Stimulated activated CD8-positive, alpha-beta memory T cell treated with anti-CD3 and anti-CD28 coated beads, Interleukin-12 subunit alpha, Interleukin-12 subunit beta, amount 100 ng/mL, for 4 hours (primary cell): Measurements from ENCODE around the gene PEX5.
"Not testable (repeated sequence)": the region's sequence is repeated elsewhere in the genome, so short reads cannot be mapped to it uniquely, and the experiment has no call there.

Experiments
- DNase-seq: peaks from one replicate; pipeline ENCODE4 v3.0.0-alpha.2; 2020; ENCODE audit warnings: low read depth

PEX5 gene

GRCh38 chr12:7160183-7160582 lies 29.3 kb upstream of the PEX5 start:
- DNase-seq = no peak

- DNase-seq = no peak
These were observed 28.2 kb upstream of the PEX5 start for GRCh38 chr12:7161327-7161726.

DNA sequence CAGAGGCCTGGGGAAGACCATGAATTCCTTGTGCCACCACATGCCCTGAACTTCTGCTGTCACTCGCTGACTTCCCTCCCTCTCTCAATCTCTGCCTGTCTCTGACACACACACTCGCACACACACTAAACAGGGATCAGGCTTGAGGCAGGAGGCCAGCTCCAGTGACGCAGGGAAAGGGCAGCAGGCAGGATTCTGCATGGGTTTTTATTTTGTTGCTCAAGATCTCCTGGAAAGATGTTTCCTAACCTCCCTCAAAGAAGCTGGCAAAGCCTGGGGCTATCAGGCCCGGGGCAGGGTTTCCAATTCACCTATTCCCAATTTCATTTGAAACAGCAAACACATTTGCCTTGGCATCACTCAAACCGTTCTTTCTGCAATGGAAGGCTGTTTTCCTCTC lies 27.7 kb upstream of the PEX5 start:
- DNase-seq = no peak

GRCh38 chr12:7162691-7163114 lies 26.8 kb upstream of the PEX5 start:
- no peak for DNase-seq

DNA sequence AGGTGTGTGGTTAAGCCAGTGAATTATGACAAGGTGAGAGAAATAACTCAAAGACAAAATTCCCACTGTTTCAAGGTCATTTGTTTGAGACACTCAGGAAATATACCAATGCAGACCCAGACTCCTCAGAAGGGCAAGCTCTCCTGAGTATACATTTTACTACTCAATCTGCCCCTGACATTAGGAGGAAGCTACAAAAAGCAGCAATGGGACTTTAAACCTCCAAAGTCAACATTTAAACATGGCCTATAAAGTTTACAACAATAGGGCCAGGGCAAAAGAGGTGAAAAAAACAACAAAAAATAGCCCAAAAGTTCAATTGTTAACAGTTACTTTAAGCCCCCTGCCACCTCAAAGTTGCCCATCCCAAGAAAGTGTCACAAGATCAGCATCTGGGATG lies 19.5 kb upstream of the PEX5 start:
- no peak for DNase-seq

DNA sequence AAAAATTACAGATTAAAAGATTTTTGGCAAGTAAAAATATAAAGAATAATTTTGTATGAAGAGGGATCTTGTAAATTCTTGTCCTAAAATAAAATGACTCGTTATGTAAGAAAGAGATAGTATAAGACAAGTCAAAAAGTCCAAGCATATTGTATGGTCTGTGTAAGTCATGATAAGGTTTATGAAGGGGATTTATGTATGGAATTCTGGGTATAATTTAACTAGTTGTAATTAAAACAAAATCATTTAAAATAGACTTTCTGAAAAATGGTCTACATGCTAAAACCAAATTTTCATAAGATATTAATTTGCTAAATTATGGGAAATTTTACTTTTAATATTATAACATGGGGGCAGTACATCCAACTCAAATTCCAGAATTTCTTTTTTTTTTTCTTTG lies 17.6 kb upstream of the PEX5 start:
- DNase-seq = no peak

DNA sequence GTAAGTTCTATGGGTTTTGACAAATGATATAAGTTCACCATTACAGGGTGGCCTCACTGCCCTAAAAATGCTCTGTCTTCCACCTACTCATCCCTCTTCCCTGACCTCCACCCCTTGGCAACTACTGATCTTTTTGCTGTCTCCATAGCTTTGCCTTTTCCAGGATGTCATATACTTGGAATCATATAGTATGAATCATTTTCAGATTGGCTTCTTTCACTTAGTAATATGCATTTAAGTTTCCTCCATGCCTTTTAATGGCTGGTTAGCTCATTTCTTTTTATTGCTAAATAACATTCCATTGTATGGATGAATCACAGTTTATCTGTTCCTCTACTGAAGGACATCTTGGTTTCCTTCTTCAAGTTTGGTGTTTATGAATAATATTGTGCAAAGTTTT lies 14.0 kb upstream of the PEX5 start:
- DNase-seq = no peak

DNA sequence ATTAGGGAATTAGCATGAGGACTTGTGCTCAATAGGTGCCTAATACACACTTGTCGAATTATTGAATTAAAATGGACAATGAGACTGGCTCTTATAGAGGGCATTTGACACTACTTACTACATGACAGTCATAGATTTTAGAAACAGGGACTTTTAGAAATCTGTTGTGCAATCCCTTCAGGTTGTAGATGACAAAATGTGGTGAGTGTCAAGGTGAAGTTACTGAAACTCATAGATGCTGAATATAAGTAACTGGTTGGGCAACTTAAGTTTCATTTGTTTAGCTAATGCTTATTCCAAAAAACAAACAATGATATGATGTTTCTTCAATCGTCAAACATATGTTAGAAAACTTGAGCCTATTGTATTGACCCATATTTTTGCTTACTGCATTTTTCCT lies 12.9 kb upstream of the PEX5 start:
- DNase-seq = no peak

- DNase-seq = no peak
These were observed 11.0 kb upstream of the PEX5 start for GRCh38 chr12:7178481-7178880.

GRCh38 chr12:7180685-7181084 lies 8.8 kb upstream of the PEX5 start:
- no peak for DNase-seq

GRCh38 chr12:7186058-7186457 lies 3.4 kb upstream of the PEX5 start:
- DNase-seq = not testable (repeated sequence)

GRCh38 chr12:7188562-7189397 lies 706 bp upstream of the PEX5 start:
- peak; percentile 26 for DNase-seq

DNA sequence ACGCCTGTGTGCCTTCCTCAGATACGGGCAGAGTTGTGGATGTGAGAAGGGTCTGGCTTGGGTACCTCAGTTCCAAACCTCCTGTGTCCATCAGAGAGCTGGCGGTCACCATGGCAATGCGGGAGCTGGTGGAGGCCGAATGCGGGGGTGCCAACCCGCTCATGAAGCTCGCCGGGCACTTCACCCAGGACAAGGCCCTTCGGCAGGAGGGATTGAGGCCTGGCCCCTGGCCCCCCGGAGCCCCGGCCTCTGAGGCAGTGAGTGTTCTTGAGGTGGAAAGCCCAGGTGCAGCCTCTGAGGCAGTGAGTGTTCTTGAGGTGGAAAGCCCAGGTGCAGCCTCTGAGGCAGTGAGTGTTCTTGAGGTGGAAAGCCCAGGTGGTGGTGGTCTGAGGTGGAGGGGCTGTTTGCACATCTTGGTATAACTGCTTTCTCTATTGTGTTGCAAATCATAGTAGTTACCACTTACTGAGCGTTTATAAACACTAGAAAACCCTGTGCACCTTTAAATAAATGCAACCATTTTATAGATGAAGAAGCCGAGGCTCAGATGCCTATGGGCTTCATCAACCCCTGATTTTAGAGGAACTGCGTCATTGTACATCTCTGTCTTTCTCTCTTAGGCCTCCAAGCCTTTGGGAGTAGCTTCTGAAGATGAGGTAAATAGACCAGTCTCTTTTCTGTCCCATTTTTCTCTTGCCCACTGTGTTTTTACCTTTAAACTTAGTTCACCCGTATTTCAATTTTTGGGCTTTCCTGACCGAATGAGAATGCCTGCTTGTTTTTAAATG lies 976 bp downstream of the PEX5 start:
- peak; percentile 10 for DNase-seq

- no peak for DNase-seq
These were observed 4.2 kb downstream of the PEX5 start for GRCh38 chr12:7193674-7194073.

GRCh38 chr12:7197841-7198240 lies 8.4 kb downstream of the PEX5 start:
- no peak for DNase-seq

GRCh38 chr12:7203109-7203508 lies 13.6 kb downstream of the PEX5 start:
- no peak for DNase-seq

- no peak for DNase-seq
These were observed 15.6 kb downstream of the PEX5 start for GRCh38 chr12:7205091-7205490.

DNA sequence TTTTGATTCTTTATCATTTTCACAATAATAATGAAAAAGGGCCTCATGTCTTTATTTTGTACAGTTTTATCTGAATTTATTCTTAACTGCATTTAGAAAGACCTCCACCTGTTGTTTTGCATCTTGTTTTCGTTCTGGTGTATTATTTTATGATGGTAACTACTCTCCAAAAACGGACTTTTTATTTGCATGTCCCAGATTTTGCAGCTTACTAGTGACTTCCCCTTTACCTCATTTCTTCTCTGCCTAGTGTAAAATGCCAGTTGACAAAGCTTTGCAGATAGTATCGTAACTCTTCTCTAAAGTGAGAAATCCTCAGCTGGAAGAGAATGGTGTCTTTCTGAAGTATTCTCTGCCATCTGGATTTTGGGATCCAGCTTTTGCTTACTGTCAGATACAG lies 17.2 kb downstream of the PEX5 start:
- DNase-seq = no peak

- no peak for DNase-seq
These were observed 18.6 kb downstream of the PEX5 start for GRCh38 chr12:7207866-7208625.

GRCh38 chr12:7209958-7210357 lies 20.5 kb downstream of the PEX5 start:
- no peak for DNase-seq

- DNase-seq = no peak
These were observed 21.2 kb downstream of the PEX5 start for GRCh38 chr12:7210642-7211151.

DNA sequence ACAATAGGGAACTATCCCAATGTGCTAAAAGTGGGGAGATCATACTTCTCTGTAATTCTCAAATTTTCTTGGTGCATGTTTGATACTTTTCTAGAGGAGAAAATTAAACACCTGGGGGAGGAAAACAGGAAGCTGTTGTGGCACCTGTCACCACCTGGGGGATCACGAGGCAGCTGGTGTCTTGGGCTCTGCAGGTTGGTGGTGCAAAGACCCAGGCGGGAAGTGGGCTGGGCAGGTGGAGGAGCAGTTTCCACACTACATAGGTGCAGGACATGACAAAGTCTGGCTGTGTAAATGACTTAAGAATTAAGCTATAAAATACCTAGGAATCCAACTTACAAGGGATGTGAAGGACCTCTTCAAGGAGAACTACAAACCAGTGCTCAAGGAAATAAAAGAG lies 23.2 kb downstream of the PEX5 start:
- no peak for DNase-seq
